HT1080 (cell line): ENCODE results near the gene FGF12. TPM values are rescaled to one million over a fixed set of nuclear protein-coding genes. Genes with fewer than 3 reads are reported as not detected.

Experiments used
- DNase-seq: peaks from one replicate; pipeline ENCODE4 v3.0.0-alpha.2; 2015; ENCODE audit warnings: low read depth
- small RNA-seq: library from RNA; depleted of rRNA; stranded (forward); fragments of <200 nt; gene quantifications from one replicate; pipeline ENCODE3, GENCODE V24; 2014
- total RNA-seq: library from RNA; depleted of rRNA; stranded (reverse); fragments of >200 nt; shearing (Covaris generic); gene quantifications from 2 replicates; pipeline ENCODE4 v1.2.3, GENCODE V29; 2014; rRNA removed

Gene FGF12
- total RNA-seq, 1 experiment from 2014 or later = 2.2 TPM

DNA sequence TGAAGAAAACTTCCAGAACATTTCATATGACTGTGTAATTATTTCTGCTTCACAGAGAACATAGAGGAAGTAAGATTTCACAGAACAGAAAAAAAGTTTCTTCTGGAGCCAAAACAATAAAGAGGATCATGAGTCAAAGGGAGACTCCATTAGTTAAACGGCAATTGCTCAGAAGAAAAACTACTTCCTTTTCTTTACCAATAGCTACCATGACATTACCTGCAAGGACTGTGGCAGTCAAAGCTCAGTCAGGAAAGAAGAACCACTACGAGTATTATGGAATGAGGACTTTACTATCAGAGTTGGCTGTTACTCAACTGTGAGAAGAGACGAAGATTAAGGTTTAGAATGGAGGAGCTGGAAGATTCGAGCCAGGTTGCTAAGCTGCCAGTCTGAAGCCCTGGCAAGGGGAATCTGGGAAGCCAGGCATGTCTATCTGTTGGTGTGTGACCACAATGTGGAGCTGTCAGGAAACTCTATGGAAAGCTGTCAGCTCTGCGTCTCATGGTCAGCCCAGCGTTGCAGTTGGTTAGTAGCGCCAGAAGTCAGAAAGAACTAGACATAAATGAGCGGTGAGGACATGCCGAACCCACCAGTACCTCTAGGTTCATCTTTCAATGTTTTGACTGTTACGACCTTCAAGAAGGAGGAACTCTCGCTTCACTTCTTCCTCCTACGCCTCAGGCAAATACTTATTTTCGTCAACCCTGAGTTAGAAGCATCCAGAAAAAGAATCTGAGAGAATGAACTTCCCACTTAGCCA is 604.3 kb downstream of the FGF12 start:
- DNase-seq = no peak

DNA sequence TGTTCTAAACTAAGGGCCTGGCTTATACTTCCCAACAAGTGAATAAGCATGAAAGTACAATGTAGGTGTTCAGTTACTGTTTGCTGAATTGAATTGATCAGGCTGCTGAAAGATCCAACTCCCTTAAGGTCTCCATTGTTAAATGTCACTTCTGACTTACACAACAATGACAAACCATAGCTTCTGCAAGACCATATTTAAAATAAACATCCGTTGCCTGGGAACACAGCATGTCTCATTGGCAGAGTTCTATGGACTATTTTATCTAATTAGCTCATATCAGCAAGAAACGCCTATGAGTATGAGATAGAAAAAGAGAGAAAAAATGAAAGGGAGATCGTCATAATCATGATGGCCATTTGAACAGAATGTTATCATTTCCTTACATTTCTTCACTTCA is 605.4 kb downstream of the FGF12 start:
- no peak for DNase-seq

DNA sequence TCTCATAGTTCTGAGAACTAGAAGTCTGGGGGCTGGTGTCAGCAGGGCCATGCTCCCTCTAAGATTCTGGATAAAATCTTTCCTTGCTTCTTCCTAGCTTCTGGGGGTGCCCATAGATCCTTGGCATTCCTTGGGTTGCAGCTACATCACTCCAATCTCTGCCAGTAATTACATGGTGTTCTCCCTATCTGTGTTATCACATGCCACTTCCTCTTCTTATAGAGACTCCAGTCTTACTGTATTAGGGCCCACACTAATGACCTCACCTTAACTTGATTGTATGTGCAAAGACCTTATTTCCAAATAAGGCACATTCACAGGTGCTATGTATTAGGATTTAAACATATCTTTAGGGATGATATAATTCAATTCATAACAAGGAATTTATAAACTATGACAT is 618.5 kb downstream of the FGF12 start:
- DNase-seq = no peak

DNA sequence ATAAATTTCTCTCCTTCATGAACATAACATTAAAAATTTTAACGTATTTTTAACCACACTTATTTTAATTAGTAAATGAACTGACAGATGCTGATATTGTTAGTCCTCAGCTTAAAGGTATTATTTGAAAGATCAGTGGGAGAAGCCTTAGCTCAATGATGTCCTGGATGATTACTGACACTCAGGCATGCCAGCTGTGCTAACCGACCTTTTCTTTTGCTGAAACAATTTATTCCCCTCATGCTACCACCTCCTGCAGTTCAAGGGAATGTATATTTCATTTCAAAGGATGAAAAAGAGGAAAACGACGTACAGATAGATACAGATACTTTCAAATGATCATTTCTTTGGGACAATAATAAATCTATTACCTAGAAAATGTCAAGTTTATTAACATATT is 620.8 kb downstream of the FGF12 start:
- no peak for DNase-seq

DNA sequence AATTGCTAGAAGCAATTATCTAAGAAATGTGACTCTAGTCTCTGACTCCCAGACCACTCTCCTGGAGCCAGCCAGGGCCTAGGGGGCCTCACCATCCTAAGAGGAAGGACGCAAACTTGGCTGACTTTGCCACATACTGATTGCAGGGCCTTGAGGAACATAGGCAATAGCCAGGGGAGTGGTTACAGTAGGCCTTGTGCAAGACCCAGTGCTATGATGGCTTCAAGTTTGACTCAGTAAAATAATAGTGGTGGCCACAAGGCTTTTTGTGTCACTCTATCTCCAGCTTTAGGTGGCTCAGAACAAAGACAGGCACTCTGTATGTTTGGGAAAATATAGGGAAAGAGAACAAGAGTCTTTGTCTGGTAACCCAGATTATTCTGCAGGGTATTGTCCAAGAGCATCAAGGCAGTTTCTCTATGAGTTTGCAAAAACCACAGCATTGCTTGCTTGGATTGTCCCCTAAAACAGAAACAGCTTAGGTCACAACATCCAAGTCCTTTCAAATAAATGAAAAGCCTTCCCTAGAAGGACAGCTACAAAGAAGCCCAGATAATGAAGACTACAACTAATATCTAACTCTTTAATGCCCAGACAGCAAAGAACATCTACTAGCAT is 634.8 kb downstream of the FGF12 start:
- no peak for DNase-seq

DNA sequence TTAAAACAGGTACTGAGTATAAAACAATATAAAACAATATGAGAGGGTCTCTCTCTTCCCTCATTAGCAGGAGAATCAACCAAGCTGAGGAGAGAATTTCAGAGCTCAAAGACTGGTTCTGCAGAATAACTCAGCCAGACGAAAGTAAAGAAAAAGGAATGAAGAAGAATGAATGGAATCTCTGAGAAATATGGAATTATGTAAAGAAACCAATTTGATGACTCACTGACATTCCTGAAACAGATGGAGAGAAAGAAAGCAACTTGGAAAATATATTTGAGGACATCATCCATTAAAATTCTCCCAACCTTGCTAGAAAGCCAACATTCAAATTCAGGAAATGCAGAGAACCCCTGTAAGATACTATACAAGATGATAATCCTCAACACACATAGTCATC is 635.5 kb downstream of the FGF12 start:
- DNase-seq = peak; percentile 17

DNA sequence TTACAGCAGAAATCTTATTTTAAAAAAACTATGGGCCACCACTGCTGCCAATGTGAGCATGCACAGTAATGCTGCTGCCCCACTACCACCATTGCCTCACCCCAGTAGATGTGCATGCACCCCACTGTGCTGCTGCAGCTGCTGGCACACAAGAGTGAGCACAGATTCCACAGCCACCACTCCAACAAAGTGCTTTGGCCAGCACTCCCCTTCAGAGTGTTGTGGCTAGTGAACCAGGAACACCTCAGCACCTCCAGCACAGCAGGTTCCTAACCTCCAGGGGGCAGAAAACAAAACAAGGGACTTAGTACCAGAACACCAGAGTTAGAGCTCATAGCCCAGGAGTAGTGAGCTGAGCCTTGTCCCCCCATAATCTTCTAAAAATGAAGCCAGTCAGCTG is 636.8 kb downstream of the FGF12 start:
- DNase-seq = peak; percentile 20

Small RNA genes lying within 50 kb of the gene (small RNA-seq; reads per million reads assigned to genes)
- gene RF01210 = not detected
- gene RNU1-20P = 0.07 reads per million

Other genes starting within 250 kb of the FGF12 start
- 16.1 and 17.8 TPM in 2 replicates for gene MB21D2, start 190.3 kb upstream of the FGF12 start, total RNA-seq